HL-60 (cell line): Measurements from ENCODE around the gene KCNMA1.

Experiments
- DNase-seq, 2 experiments: peaks; one replicate each; pipeline ENCODE4 v3.0.0-alpha.2; 2010 to 2020; ENCODE audit warnings: low read depth in 1 of 2, low spot score in 1 of 2
- H3K27ac ChIP-seq: fragments of 250-450 bp; sonication (Bioruptor Pico); replicated peaks from 2 replicates; pipeline ENCODE4 v1.5.1; 2020; ENCODE audit warnings: mild to moderate bottlenecking, moderate library complexity
- H3K27me3 ChIP-seq: fragments of 250-450 bp; sonication (Bioruptor Pico); 2 replicates; pipeline ENCODE4 v1.5.1; 2021; ENCODE audit warnings: mild to moderate bottlenecking, moderate library complexity; ENCODE audit not compliant: insufficient read depth, poor library complexity, severe bottlenecking
- H3K4me3 ChIP-seq: replicated peaks from 2 replicates; pipeline ENCODE4 v1.5.1; 2011; ENCODE audit warnings: mild to moderate bottlenecking, control low read depth, low read length; ENCODE audit not compliant: insufficient read depth
- CTCF ChIP-seq: IDR thresholded peaks from one replicate; pipeline ENCODE4 v1.5.1; 2011; ENCODE audit warnings: low read length, control low read depth, inconsistent platforms; ENCODE audit not compliant: insufficient read depth
- GABPA ChIP-seq: IDR thresholded peaks from 2 replicates; pipeline ENCODE4 v1.6.1; 2012; ENCODE audit warnings: low read depth
- POLR2AphosphoS5 ChIP-seq: IDR thresholded peaks from 2 replicates; pipeline ENCODE4 v1.6.1; 2012; ENCODE audit warnings: low read depth
- REST ChIP-seq: IDR thresholded peaks from 2 replicates; pipeline ENCODE4 v1.6.1; 2012; ENCODE audit warnings: low read depth; ENCODE audit not compliant: insufficient replicate concordance
- SPI1 ChIP-seq: IDR thresholded peaks from 2 replicates; pipeline ENCODE4 v1.6.1; 2012; ENCODE audit warnings: low read depth, mild to moderate bottlenecking, borderline replicate concordance

KCNMA1 gene

GRCh38 chr10:77451886-77452285, 185.7 kb downstream of the KCNMA1 start:
- Histone ChIP-seq H3K4me3 (no peak overlapping the region), H3K27me3 (no peaks in the 10 kb centered on the region), H3K27ac (no peak overlapping the region)
- DNase-seq = no peak
- no peak for TF ChIP-seq POLR2AphosphoS5
- TF ChIP-seq SPI1 = no peak
- TF ChIP-seq REST = no peak
- TF ChIP-seq GABPA = no peak
- TF ChIP-seq CTCF = no peak

GRCh38 chr10:77448226-77448625, 189.4 kb downstream of the KCNMA1 start:
- DNase-seq = no peak
- Histone ChIP-seq H3K4me3 (no peak overlapping the region), H3K27me3 (no peaks in the 10 kb centered on the region), H3K27ac (no peak overlapping the region)
- TF ChIP-seq CTCF = no peak

- Histone ChIP-seq H3K27ac (no peak overlapping the region), H3K4me3 (no peak overlapping the region), H3K27me3 (no peaks in the 10 kb centered on the region)
- TF ChIP-seq REST (no peak), CTCF (no peak), SPI1 (no peak), POLR2AphosphoS5 (no peak)
- no peak for DNase-seq
Observed at GRCh38 chr10:77446700-77447099, 190.9 kb downstream of the KCNMA1 start.

GRCh38 chr10:77445547-77445946, 192.1 kb downstream of the KCNMA1 start:
- TF ChIP-seq POLR2AphosphoS5 (no peak), REST (no peak), CTCF (no peak), GABPA (no peak), SPI1 (no peak)
- Histone ChIP-seq H3K27ac (no peak overlapping the region), H3K4me3 (no peak overlapping the region), H3K27me3 (no peaks in the 10 kb centered on the region)
- DNase-seq = no peak
